IPS-18c (cell line): ENCODE results near the gene C7orf57.
"Not testable (repeated sequence)": the region's sequence is repeated elsewhere in the genome, so short reads cannot be mapped to it uniquely, and the experiment has no call there.

ENCODE experiments used
- H3K4me3 ChIP-seq: 2 replicates; pipeline ENCODE4 v1.7.0; 2013; ENCODE audit warnings: low read depth, mild to moderate bottlenecking, low read length, moderate library complexity; ENCODE audit not compliant: insufficient read depth
- H3K9me3 ChIP-seq: one replicate; pipeline ENCODE4 v1.6.1; 2013; ENCODE audit warnings: mild to moderate bottlenecking, low read length, moderate library complexity; ENCODE audit not compliant: control insufficient read depth, insufficient read depth

Gene C7orf57

GRCh38 chr7:48035301-48035966 lies at the start of gene C7orf57:
Gene C7orf57, plus strand, starts transcription at chr7:48035543. Its CDS starts 766 bp downstream, at chr7:48036309.
- Histone ChIP-seq H3K4me3 (peak within 1 kb of the TSS; percentile 74), H3K9me3 (no peaks in the 10 kb centered on the region)

GRCh38 chr7:47988496-47989386 lies 46.6 kb upstream of the C7orf57 start:
- H3K4me3 ChIP-seq, result no peak overlapping the region
- no peaks in the 10 kb centered on the region for H3K9me3 ChIP-seq

GRCh38 chr7:47989607-47990400 lies 45.5 kb upstream of the C7orf57 start:
- not testable (repeated sequence) for H3K9me3 ChIP-seq, H3K4me3 ChIP-seq

- no peaks in the 10 kb centered on the region for H3K9me3 ChIP-seq
- no peak overlapping the region for H3K4me3 ChIP-seq
These were observed 44.8 kb upstream of the C7orf57 start for GRCh38 chr7:47990592-47990991.

- no peak overlapping the region; the same call in 1 of the 2 replicates for H3K4me3 ChIP-seq
- no peaks in the 10 kb centered on the region for H3K9me3 ChIP-seq
These were observed 44.1 kb upstream of the C7orf57 start for GRCh38 chr7:47991270-47991669.

GRCh38 chr7:47991741-47992311 lies 43.5 kb upstream of the C7orf57 start:
- H3K4me3 ChIP-seq, result peak overlapping the region; percentile 45; the same call in 1 of the 2 replicates
- no peaks in the 10 kb centered on the region for H3K9me3 ChIP-seq

- Histone ChIP-seq H3K9me3 (no peaks in the 10 kb centered on the region), H3K4me3 (no peak overlapping the region)
These were observed 42.9 kb upstream of the C7orf57 start for GRCh38 chr7:47992446-47992845.

- peaks cover 2% of the 10 kb centered on the region for H3K9me3 ChIP-seq
- H3K4me3 ChIP-seq, result no peak overlapping the region
These were observed 35.9 kb upstream of the C7orf57 start for GRCh38 chr7:47999413-47999812.

- H3K9me3 ChIP-seq, H3K4me3 ChIP-seq: not testable (repeated sequence)
These were observed 35.2 kb upstream of the C7orf57 start for GRCh38 chr7:48000164-48000563.

- peaks cover 2% of the 10 kb centered on the region for H3K9me3 ChIP-seq
- no peak overlapping the region for H3K4me3 ChIP-seq
These were observed 31.3 kb upstream of the C7orf57 start for GRCh38 chr7:48004032-48004431.

GRCh38 chr7:48004638-48005037 lies 30.7 kb upstream of the C7orf57 start:
- peaks cover 2% of the 10 kb centered on the region for H3K9me3 ChIP-seq
- H3K4me3 ChIP-seq, result no peak overlapping the region

GRCh38 chr7:48006866-48007265 lies 28.5 kb upstream of the C7orf57 start:
- no peak overlapping the region for H3K4me3 ChIP-seq

GRCh38 chr7:48009257-48009656 lies 26.1 kb upstream of the C7orf57 start:
- Histone ChIP-seq H3K9me3 (no peaks in the 10 kb centered on the region), H3K4me3 (no peak overlapping the region)

More at GRCh38 chr7:48006866-48007265, 28.5 kb upstream of the C7orf57 start:
- no peaks in the 10 kb centered on the region for H3K9me3 ChIP-seq

GRCh38 chr7:48009954-48010353 lies 25.4 kb upstream of the C7orf57 start:
- H3K4me3 ChIP-seq, result no peak overlapping the region
- H3K9me3 ChIP-seq, result no peaks in the 10 kb centered on the region

GRCh38 chr7:48011323-48011722 lies 24.0 kb upstream of the C7orf57 start:
- H3K9me3 ChIP-seq, result no peaks in the 10 kb centered on the region

GRCh38 chr7:48011951-48012350 lies 23.4 kb upstream of the C7orf57 start:
- Histone ChIP-seq H3K4me3 (no peak overlapping the region), H3K9me3 (no peaks in the 10 kb centered on the region)

More at GRCh38 chr7:48011323-48011722, 24.0 kb upstream of the C7orf57 start:
- H3K4me3 ChIP-seq, result no peak overlapping the region

- Histone ChIP-seq H3K4me3 (no peak overlapping the region), H3K9me3 (peaks cover 2% of the 10 kb centered on the region)
These were observed 18.7 kb upstream of the C7orf57 start for GRCh38 chr7:48016641-48017040.
